K562 (cell line): Measurements from ENCODE around the gene PPP1R3C. TPM values are rescaled to one million over a fixed set of nuclear protein-coding genes. Genes with fewer than 3 reads are reported as not detected.
A peak's percentile ranks its signal among the peaks of the same experiment; 100 is the strongest.

ENCODE experiments used
- CLOCK ChIP-seq: fragments of 250-450 bp; sonication (Bioruptor Pico); IDR thresholded peaks from 2 replicates; pipeline ENCODE4 v1.4.0; 2020; ENCODE audit warnings: mild to moderate bottlenecking, moderate library complexity, borderline replicate concordance
- GATA2 ChIP-seq: sonication (generic); formaldehyde crosslinking; IDR thresholded peaks from 2 replicates; pipeline ENCODE4 v1.4.0; 2020; ENCODE audit warnings: mild to moderate bottlenecking, missing genetic modification reagents
- GTF3C2 ChIP-seq: IDR thresholded peaks from 3 replicates; pipeline ENCODE4 v1.6.1; 2011; ENCODE audit warnings: borderline replicate concordance, mild to moderate bottlenecking, moderate library complexity; ENCODE audit not compliant: insufficient read length; ENCODE audit errors: extremely low read depth
- HEY1 ChIP-seq: fragments of 250-450 bp; sonication (Bioruptor Pico); IDR thresholded peaks from 2 replicates; pipeline ENCODE4 v1.5.0; 2020; ENCODE audit warnings: mild to moderate bottlenecking, moderate library complexity, borderline replicate concordance
- PBX2 ChIP-seq, 2 experiments: IDR thresholded peaks in 1 of 2; conservative IDR thresholded peaks in 1 of 2; 2 replicates each; pipeline ENCODE4 v1.6.1; 2016; ENCODE audit warnings: low read depth in 2 of 2, mild to moderate bottlenecking in 1 of 2, missing compliant biosample characterization in 1 of 2, missing genetic modification characterization in 1 of 2, moderate library complexity in 1 of 2
- PCBP1 ChIP-seq: fragments of 200-400 bp; formaldehyde crosslinking; IDR thresholded peaks from 2 replicates; pipeline ENCODE4 v1.6.1; 2018; ENCODE audit warnings: mild to moderate bottlenecking, low read depth, low read length; ENCODE audit not compliant: poor library complexity, severe bottlenecking
- SPI1 ChIP-seq: IDR thresholded peaks from 2 replicates; pipeline ENCODE4 v1.6.1; 2011; ENCODE audit warnings: low read depth, low read length, control low read depth, borderline replicate concordance
- YY1 ChIP-seq, 3 experiments: IDR thresholded peaks; 2 replicates each; pipeline ENCODE4 v1.6.1; 2011; ENCODE audit warnings: low read length in 2 of 3, mild to moderate bottlenecking in 2 of 3, moderate library complexity in 2 of 3, borderline replicate concordance in 1 of 3, control low read depth in 1 of 3, low read depth in 1 of 3; ENCODE audit not compliant: insufficient read depth in 3 of 3, insufficient replicate concordance in 2 of 3, control insufficient read depth in 1 of 3, insufficient read length in 1 of 3; ENCODE audit errors: extremely low read depth in 1 of 3
- polyA plus RNA-seq, 8 experiments: library from polyadenylated mRNA; depleted of rRNA in 4 of 8; stranded (reverse) in 5 of 8; unstranded in 3 of 8; fragments of >200 nt; fragmentation: Nextera tagmentation in 2 of 8; fragmentation: Illumina TruSeq in 1 of 8; extraction: Ambion mirVana in 2 of 8; extraction: Trizol in 1 of 8; gene quantifications; 2 replicates each; pipeline versions ENCODE4 v1.2.1 to v1.2.3, GENCODE V29; 2011 to 2014; ENCODE audit warnings: inconsistent platforms in 1 of 8, missing spikeins in 1 of 8
- total RNA-seq, 7 experiments: library from RNA; depleted of rRNA in 6 of 7; stranded (reverse); fragments of >200 nt in 6 of 7; fragmentation: Illumina TruSeq in 2 of 7; extraction: Trizol in 2 of 7; gene quantifications; 2 replicates each; pipeline versions ENCODE4 v1.2.1 to v1.2.3, GENCODE V29; 2011 to 2021; ENCODE audit warnings: low replicate concordance in 1 of 7
- TF ChIP-seq, protein P1 (sequence below): fragments of 450-650 bp; formaldehyde crosslinking; IDR thresholded peaks from 2 replicates; pipeline ENCODE4 v1.4.0; 2020; ENCODE audit warnings: mild to moderate bottlenecking, mixed read lengths
- TF ChIP-seq, protein P2 (sequence below): sonication (generic); formaldehyde crosslinking; IDR thresholded peaks from 2 replicates; pipeline ENCODE4 v1.8.1; 2023; ENCODE audit warnings: mild to moderate bottlenecking, missing genetic modification reagents

The PPP1R3C gene
- total and polyA plus RNA-seq, 9 of the 15 experiments (the other 6 are each of a cell fraction or from before 2014, with no cell fraction given): 0.06 to 0.24 (median 0.12) TPM; not detected in 3

DNA sequence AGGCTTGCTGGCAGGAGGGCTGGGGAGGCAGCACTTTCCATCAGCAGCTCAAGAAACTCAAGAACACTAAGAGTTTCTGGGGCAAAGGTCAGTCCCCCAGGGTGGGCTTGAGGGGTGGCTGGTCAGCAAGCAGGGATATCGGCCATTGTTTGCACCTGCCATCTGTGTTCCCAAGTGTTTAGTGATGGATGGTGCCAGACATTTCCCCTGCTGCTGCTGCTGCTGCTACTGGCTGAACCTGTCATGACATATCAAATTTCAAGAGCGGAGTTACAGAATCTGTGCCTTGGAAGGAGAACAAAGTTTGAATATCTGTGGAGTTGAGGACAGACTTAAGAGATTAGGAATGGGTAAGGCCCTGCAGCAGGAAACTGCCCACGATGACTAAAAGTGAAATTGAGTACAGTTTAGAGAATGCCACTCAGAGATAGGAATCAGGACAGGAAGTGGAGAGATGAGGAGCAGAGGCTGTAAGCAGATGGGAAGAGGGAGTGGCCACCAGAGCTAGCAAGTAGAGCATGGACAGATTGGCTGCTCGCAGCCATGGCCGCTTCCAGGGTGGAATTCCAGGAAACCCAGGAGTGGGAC is 39.2 kb upstream of the PPP1R3C start (continued):
- TF ChIP-seq PBX2 (CRISPR knock-in tag; IDR thresholded peaks at IDR 0.05; ENCODE audit: low read depth) (peak; percentile 9; the same call in 1 of the 2 replicates), PBX2 (tag; conservative IDR thresholded peaks at IDR 0.05; ENCODE audit: low read depth) (peak; percentile 70), GTF3C2 (no peak), CLOCK (CRISPR knock-in tag) (no peak), PCBP1 (no peak), YY1 (IDR thresholded peaks at IDR 0.05; ENCODE audit: borderline replicate concordance in 1 of 3, control insufficient read depth in 1 of 3, extremely low read depth in 1 of 3, insufficient read depth in 3 of 3, insufficient read length in 1 of 3, insufficient replicate concordance in 2 of 3, low read depth in 1 of 3, low read length in 2 of 3) (no peak), GATA2 (CRISPR knock-in tag) (peak; percentile 92), HEY1 (CRISPR knock-in tag) (no peak), SPI1 (peak; percentile 57; the same call in 1 of the 2 replicates)
- TF ChIP-seq, protein P1, sequence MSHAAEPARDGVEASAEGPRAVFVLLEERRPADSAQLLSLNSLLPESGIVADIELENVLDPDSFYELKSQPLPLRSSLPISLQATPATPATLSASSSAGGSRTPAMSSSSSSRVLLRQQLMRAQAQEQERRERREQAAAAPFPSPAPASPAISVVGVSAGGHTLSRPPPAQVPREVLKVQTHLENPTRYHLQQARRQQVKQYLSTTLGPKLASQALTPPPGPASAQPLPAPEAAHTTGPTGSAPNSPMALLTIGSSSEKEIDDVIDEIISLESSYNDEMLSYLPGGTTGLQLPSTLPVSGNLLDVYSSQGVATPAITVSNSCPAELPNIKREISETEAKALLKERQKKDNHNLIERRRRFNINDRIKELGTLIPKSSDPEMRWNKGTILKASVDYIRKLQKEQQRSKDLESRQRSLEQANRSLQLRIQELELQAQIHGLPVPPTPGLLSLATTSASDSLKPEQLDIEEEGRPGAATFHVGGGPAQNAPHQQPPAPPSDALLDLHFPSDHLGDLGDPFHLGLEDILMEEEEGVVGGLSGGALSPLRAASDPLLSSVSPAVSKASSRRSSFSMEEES: no peak
- TF ChIP-seq, protein P2, sequence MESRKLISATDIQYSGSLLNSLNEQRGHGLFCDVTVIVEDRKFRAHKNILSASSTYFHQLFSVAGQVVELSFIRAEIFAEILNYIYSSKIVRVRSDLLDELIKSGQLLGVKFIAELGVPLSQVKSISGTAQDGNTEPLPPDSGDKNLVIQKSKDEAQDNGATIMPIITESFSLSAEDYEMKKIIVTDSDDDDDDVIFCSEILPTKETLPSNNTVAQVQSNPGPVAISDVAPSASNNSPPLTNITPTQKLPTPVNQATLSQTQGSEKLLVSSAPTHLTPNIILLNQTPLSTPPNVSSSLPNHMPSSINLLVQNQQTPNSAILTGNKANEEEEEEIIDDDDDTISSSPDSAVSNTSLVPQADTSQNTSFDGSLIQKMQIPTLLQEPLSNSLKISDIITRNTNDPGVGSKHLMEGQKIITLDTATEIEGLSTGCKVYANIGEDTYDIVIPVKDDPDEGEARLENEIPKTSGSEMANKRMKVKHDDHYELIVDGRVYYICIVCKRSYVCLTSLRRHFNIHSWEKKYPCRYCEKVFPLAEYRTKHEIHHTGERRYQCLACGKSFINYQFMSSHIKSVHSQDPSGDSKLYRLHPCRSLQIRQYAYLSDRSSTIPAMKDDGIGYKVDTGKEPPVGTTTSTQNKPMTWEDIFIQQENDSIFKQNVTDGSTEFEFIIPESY (CRISPR knock-in tag): no peak
